Transverse colon (tissue), 4 donors: ENCODE results near the gene VPS13A. TPM values are rescaled to one million over a fixed set of nuclear protein-coding genes. Genes with fewer than 3 reads are reported as not detected.
A peak's percentile ranks its signal among the peaks of the same experiment; 100 is the strongest.

Source experiments
- DNase-seq: peaks from one replicate; pipeline ENCODE4 v3.0.0-alpha.2; 2019
- H3K27ac ChIP-seq, 4 donors: fragments of 200-600 bp; sonication (generic); 2 replicates each; pipeline ENCODE4 v1.5.1; 2016 to 2018; ENCODE audit warnings: inconsistent platforms in 4 of 4
- H3K27me3 ChIP-seq: fragments of 200-600 bp; sonication (generic); 2 replicates; pipeline ENCODE4 v1.5.1; 2017; ENCODE audit warnings: inconsistent platforms
- H3K36me3 ChIP-seq, 4 donors: fragments of 200-600 bp; sonication (generic); 2 replicates each; pipeline ENCODE4 v1.5.1; 2017 to 2019; ENCODE audit warnings: inconsistent platforms in 4 of 4
- H3K4me1 ChIP-seq, 4 donors: fragments of 200-600 bp; sonication (generic); 2 replicates each; pipeline ENCODE4 v1.5.1; 2017 to 2020; ENCODE audit warnings: inconsistent platforms in 4 of 4
- H3K4me3 ChIP-seq, 4 donors: fragments of 200-600 bp; sonication (generic); 1 replicate in 1 of 4; 2 replicates in 3 of 4; pipeline versions ENCODE4 v1.5.1 to v1.6.1; 2017 to 2019; ENCODE audit warnings: inconsistent platforms in 4 of 4
- H3K9me3 ChIP-seq, 2 donors: fragments of 200-600 bp; sonication (generic); 2 replicates each; pipeline ENCODE4 v1.5.1; 2017 to 2019; ENCODE audit warnings: inconsistent platforms in 2 of 2
- EP300 ChIP-seq: sonication (generic); formaldehyde crosslinking; IDR thresholded peaks from one replicate; pipeline ENCODE4 v1.6.1; 2017; ENCODE audit warnings: antibody characterized with exemption, low read depth
- POLR2A ChIP-seq: fragments of 450-650 bp; IDR thresholded peaks from one replicate; pipeline ENCODE4 v1.6.1; 2016; ENCODE audit warnings: antibody characterized with exemption, mild to moderate bottlenecking, moderate library complexity
- POLR2AphosphoS5 ChIP-seq, 3 donors: sonication (generic); formaldehyde crosslinking; IDR thresholded peaks; one replicate each; pipeline ENCODE4 v1.6.1; 2016; ENCODE audit warnings: antibody characterized with exemption in 3 of 3
- WGBS, 2 donors: methylation state at CpG; one replicate each; pipeline ENCODE4 v1.1.5; 2018; ENCODE audit warnings: low coverage in 1 of 2; 5-methylcytosine and 5-hydroxymethylcytosine counted together
- in situ Hi-C, 4 donors: fragments of 200-750 bp; cut with MboI; loops; one replicate each; pipeline versions ENCODE4 v1.15.0 to v1.15.1; 2017; ENCODE audit warnings: low sequenced_read_pairs in 3 of 4, low pct_ligation_motif_present in 1 of 4, low pct_unique_long_range_greater_than_20kb in 1 of 4
- intact Hi-C: fragments of 100-400 bp; cut with DNase I; formaldehyde crosslinking; loops from one replicate; pipeline ENCODE4 v1.15.1; 2023; ENCODE audit warnings: low total_unique reads
- total RNA-seq, 4 donors: library from RNA; depleted of rRNA; stranded (reverse); fragments of >200 nt; gene quantifications; one replicate each; pipeline ENCODE4 v1.1.0, GENCODE V29; 2016
- TF ChIP-seq, protein P1 (sequence below), 5 experiments: fragments of 200-600 bp in 3 of 5; fragments of 450-650 bp in 2 of 5; sonication (generic) in 3 of 5; IDR thresholded peaks; 1 replicate in 2 of 5; 2 replicates in 3 of 5; pipeline ENCODE4 v1.5.1; 2016 to 2017; ENCODE audit warnings: antibody characterized with exemption in 5 of 5, inconsistent platforms in 3 of 5, mild to moderate bottlenecking in 2 of 5, moderate library complexity in 1 of 5

VPS13A gene
- total RNA-seq, 4 donors from 2014 or later = 88.8 to 148 (median 115) TPM

- in situ Hi-C loops (loop anchor here in 2 of 4 donors (10.0 to 25.0 kb wide), 4 partner anchors 183 to 683 kb away; partner anchors contain the start of genes GNA14 (in 1 of the 2) and GNAQ (in 1 of the 2)), intact Hi-C loops (loop anchor here (5.0 kb wide), 1 partner anchor 298 kb away; no protein-coding TSS in a partner anchor)
- 85 to 100% methylated on average over 2 to 3 of the region's 3 CpGs for WGBS, 2 donors
- Histone ChIP-seq H3K9me3 (no peaks in the 10 kb centered on the region), H3K27me3 (no peaks in the 10 kb centered on the region), H3K27ac (no peak overlapping the region), H3K36me3 (no peaks in the 10 kb centered on the region), H3K4me1 (peaks cover 0 to 6% (median 1%) of the 10 kb centered on the region in 4 donors), H3K4me3 (no peak overlapping the region)
- DNase-seq = no peak
- no peak for TF ChIP-seq POLR2AphosphoS5 (IDR thresholded peaks at IDR 0.05)
- no peak for TF ChIP-seq EP300
- no peak for TF ChIP-seq POLR2A
- TF ChIP-seq, protein P1, sequence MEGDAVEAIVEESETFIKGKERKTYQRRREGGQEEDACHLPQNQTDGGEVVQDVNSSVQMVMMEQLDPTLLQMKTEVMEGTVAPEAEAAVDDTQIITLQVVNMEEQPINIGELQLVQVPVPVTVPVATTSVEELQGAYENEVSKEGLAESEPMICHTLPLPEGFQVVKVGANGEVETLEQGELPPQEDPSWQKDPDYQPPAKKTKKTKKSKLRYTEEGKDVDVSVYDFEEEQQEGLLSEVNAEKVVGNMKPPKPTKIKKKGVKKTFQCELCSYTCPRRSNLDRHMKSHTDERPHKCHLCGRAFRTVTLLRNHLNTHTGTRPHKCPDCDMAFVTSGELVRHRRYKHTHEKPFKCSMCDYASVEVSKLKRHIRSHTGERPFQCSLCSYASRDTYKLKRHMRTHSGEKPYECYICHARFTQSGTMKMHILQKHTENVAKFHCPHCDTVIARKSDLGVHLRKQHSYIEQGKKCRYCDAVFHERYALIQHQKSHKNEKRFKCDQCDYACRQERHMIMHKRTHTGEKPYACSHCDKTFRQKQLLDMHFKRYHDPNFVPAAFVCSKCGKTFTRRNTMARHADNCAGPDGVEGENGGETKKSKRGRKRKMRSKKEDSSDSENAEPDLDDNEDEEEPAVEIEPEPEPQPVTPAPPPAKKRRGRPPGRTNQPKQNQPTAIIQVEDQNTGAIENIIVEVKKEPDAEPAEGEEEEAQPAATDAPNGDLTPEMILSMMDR (IDR thresholded peaks at IDR 0.05) = no peak
Observed at GRCh38 chr9:77454663-77455062, 277.3 kb downstream of the VPS13A start.

GRCh38 chr9:77455312-77455927, 278.1 kb downstream of the VPS13A start:
- H3K4me1 ChIP-seq = peaks cover 0 to 6% (median 1%) of the 10 kb centered on the region in 4 donors
- intact Hi-C loops = loop anchor here (5.0 kb wide), 1 partner anchor 297 kb away; no protein-coding TSS in a partner anchor
- no peak overlapping the region for H3K4me3 ChIP-seq
- in situ Hi-C loops = loop anchor here in 2 of 4 donors (10.0 to 25.0 kb wide), 4 partner anchors 182 to 682 kb away; partner anchors contain the start of genes GNA14 (in 1 of the 2) and GNAQ (in 1 of the 2)
- H3K36me3 ChIP-seq = no peaks in the 10 kb centered on the region
- WGBS, 2 donors = 62 to 90% methylated on average over 2 to 8 of the region's 8 CpGs
- H3K9me3 ChIP-seq = no peaks in the 10 kb centered on the region
- TF ChIP-seq POLR2A (no peak), EP300 (no peak)
- TF ChIP-seq, protein P1 (IDR thresholded peaks at IDR 0.05) = peak; percentile 49 to 66 (median 62)
- H3K27me3 ChIP-seq = no peaks in the 10 kb centered on the region
- no peak overlapping the region for H3K27ac ChIP-seq
- peak; percentile 74 for DNase-seq

GRCh38 chr9:77456829-77457437, 279.6 kb downstream of the VPS13A start:
- Histone ChIP-seq H3K27me3 (no peaks in the 10 kb centered on the region), H3K27ac (no peak overlapping the region), H3K4me1 (peaks cover 0 to 6% (median 1%) of the 10 kb centered on the region in 4 donors), H3K4me3 (no peak overlapping the region), H3K36me3 (no peaks in the 10 kb centered on the region), H3K9me3 (no peaks in the 10 kb centered on the region)
- WGBS, 2 donors = 17 to 29% methylated on average over 7 to 10 of the region's 10 CpGs
- TF ChIP-seq, protein P1 (IDR thresholded peaks at IDR 0.05) = peak; percentile 88 to 96 (median 92)
- TF ChIP-seq POLR2AphosphoS5 (IDR thresholded peaks at IDR 0.05) = no peak
- in situ Hi-C loops (loop anchor here in 2 of 4 donors (10.0 to 25.0 kb wide), 4 partner anchors 180 to 680 kb away; partner anchors contain the start of genes GNA14 (in 1 of the 2) and GNAQ (in 1 of the 2)), intact Hi-C loops (loop anchor here (5.0 kb wide), 1 partner anchor 295 kb away; no protein-coding TSS in a partner anchor)
- peak; percentile 92 for DNase-seq

DNA sequence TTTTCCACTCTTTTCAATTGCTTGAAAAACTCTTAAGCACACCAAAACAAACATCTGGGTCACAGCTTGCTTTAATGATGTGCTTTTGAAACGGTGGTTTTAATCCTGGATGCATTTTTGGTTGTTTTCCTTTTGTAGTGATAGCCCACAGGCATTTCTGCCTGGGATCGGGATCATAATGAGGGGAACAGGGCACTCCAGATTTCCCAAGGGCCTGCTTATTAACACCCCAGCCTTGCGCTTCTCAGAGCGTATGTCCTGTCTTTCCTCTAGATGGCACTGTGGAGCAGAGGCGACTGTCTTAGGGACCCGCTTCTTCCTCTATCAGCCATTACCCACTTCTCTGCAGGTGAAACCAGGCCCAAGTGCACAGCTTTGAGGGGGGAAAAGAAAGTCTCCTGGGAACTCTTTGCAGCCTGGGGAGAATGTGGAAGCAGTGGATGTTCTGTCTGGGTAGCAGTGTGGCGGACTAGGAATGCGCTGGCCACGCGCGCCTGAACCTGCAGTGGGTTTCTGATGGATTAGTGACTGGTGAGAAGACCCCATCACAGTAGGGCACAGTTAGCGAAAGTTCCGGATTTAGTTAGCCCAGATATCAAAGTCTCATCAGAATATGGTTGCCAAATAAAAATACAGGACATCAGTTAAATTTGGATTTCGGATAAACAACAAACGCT, 280.7 kb downstream of the VPS13A start:
- Histone ChIP-seq H3K4me1 (peaks cover 0 to 6% (median 1%) of the 10 kb centered on the region in 4 donors), H3K9me3 (no peaks in the 10 kb centered on the region), H3K27ac (no peak overlapping the region), H3K36me3 (no peaks in the 10 kb centered on the region), H3K4me3 (no peak overlapping the region), H3K27me3 (no peaks in the 10 kb centered on the region)
- in situ Hi-C loops = loop anchor here in 2 of 4 donors (10.0 to 25.0 kb wide), 4 partner anchors 179 to 679 kb away; partner anchors contain the start of genes GNA14 (in 1 of the 2) and GNAQ (in 1 of the 2)
- intact Hi-C loops = loop anchor here (5.0 kb wide), 1 partner anchor 294 kb away; no protein-coding TSS in a partner anchor
- TF ChIP-seq EP300 = no peak
- TF ChIP-seq, protein P1 (IDR thresholded peaks at IDR 0.05) = peak; percentile 72 to 88 (median 84)
- no peak for TF ChIP-seq POLR2A
- no peak for TF ChIP-seq POLR2AphosphoS5 (IDR thresholded peaks at IDR 0.05)
- WGBS, 2 donors = 40 to 53% methylated on average over 6 to 14 of the region's 15 CpGs
- DNase-seq = peak; percentile 68
